ENCODE results near the gene CDH11. TPM values are rescaled to one million over a fixed set of nuclear protein-coding genes. Genes with fewer than 3 reads are reported as not detected.

CDH11 gene
- polyA plus RNA-seq, 4 donors: 150 to 218 (median 208) TPM

DNA sequence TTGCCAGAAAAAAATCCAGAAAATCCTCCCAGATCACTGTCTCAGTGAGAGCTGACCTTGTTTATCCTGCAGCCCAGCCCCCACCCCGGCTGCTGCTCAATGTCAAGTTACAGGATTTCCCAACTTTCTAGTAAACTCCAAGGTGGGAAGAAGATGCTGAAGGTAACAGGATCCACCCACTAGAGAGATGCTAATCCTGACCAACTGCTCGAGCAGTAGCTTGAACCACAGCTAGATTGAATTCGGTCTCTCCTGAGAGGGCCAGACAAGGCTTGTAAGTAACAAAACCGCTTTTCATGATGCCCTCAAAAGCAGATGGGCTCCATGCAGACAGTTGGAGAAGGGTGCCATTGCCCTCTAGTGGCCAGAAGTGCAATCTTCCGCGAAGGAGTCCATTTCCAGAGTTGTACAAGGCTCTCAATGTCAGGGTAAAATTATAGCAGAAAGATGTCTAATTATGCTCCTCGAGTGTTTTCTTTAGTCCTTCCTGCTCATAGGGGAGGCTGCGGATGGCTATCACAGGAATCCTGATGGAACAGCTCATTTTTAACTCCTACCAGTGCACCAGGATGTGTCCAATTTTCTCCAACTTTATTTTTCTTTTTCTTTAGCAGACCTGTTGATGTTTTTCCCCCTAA is 3.9 kb downstream of the CDH11 start:
- DNase-seq (ENCODE audit: low read depth in 4 of 4, low spot score in 2 of 4): peak in 1 of 4 donors; percentile 81

- DNase-seq (ENCODE audit: low read depth in 4 of 4, low spot score in 2 of 4): no peak
These were observed 4.9 kb downstream of the CDH11 start for GRCh38 chr16:65116818-65117430.

DNA sequence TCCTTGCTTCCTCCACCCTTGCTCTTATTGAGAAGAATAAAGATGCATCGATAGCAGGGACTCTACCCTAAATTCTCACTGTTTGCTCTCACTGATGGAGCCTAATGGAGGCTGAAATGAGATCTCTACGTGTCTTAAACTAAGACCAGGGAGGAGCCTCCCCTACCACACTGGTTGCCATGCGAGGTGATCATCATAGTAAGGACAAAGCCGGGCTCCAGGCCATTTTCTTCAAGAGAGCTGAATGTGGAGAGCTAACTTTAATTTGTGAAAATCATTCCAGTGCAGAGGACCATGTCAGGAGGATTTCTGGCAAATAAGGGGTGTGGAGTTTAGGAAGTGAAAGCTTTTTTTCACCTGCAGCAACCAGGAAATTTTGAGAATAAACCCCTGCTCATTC is 5.6 kb downstream of the CDH11 start:
- no peak for DNase-seq (ENCODE audit: low read depth in 4 of 4, low spot score in 2 of 4)

DNA sequence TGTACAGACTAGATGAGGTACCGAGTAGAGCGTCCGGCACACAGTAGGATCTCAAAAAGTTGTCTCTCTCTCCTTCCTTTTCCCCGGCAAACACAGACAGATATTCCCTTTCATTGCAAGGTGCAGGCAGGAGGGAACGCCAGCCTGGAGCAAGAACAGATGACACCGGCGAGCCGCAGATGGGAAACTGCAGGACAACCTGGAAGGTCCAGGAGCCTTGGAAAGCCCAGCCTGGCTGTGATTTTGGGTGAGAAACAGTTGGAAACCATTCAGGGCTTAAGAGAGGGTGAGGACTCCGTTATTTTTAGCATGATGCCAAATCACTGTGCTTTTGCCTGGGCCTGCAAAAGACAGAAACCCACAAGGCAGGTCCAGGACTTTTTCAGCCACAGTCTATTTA is 7.3 kb downstream of the CDH11 start:
- DNase-seq (ENCODE audit: low read depth in 4 of 4, low spot score in 2 of 4): no peak

DNA sequence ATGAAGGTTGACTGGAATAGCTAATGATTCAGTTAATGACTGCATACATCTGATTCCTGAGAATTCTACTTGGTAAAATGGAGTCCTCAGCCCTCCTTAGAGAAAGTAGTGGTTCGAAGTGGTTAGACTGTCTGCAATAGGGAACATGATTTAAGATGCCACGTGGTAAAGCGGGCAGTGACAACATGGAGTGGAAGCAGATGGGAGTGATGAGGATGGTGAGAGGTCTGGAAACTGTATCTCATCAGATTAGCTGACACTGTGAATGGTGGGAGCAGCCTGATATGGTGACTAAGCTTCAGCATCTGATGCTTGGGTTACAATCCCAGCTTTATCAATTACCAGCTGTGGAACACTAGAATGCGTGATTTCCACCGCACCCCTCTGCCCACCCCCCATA is 8.4 kb downstream of the CDH11 start:
- DNase-seq (ENCODE audit: low read depth in 4 of 4, low spot score in 2 of 4): no peak

- no peak for DNase-seq (ENCODE audit: low read depth in 4 of 4, low spot score in 2 of 4)
These were observed 10.6 kb downstream of the CDH11 start for GRCh38 chr16:65111306-65111705.

GRCh38 chr16:65106757-65107156 is 15.1 kb downstream of the CDH11 start:
- no peak for DNase-seq (ENCODE audit: low read depth in 4 of 4, low spot score in 2 of 4)

DNA sequence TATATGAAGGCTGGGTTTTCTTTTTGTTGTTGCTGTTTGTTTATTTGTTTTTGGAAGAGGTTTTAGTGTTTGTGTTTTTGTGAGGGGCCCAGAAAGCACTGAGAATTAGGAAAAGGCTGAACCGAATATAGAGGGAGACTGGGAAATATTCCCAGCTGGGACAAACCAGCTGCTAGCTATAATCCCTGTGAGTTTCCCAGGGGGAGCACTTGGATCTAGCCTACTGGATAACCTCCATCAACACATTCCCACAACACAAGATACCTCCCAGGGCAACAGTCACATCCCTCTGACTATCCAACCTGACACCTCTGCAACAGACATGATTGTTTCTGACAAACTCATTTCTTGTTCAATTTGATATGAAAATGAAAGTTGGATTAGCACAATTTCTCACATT is 16.7 kb downstream of the CDH11 start:
- no peak for DNase-seq (ENCODE audit: low read depth in 4 of 4, low spot score in 2 of 4)

DNA sequence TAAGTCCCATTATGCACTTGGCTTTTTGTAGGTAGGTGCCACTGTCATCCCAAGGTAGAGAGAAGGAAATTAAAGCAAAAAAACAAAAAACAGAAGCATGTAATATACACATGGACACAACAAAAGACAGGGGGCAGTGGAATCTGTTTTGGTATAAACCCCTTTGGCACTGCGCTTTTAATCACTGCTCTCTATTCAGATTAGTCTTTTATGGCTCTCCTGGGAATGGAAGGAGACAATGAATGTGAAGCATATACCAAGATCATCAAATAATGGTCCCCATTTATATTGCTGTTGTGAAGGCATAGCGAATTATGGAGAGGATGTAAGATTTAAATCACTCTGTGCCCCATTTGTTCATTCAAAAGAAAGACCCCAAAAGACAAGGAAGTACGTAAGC is 17.4 kb downstream of the CDH11 start:
- DNase-seq (ENCODE audit: low read depth in 4 of 4, low spot score in 2 of 4): no peak

DNA sequence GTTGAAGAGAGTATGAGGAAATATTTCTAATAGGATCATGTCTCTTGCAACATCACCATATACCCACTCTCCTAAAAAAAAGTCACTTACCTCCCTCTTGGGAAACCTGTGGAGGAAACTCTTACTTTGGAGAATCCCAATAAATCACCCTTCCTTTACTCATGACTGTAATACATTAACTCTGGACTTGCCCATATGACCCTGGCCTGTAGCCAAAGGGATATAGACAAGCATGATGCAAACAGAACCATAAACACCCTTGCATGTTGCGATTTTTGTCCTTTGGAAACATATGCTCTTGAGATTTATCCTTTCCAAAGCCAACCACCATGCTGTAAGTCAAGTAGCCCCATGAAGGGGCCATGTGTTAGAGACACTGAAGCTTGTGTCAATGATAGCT is 19.5 kb downstream of the CDH11 start:
- DNase-seq (ENCODE audit: low read depth in 4 of 4, low spot score in 2 of 4): no peak

DNA sequence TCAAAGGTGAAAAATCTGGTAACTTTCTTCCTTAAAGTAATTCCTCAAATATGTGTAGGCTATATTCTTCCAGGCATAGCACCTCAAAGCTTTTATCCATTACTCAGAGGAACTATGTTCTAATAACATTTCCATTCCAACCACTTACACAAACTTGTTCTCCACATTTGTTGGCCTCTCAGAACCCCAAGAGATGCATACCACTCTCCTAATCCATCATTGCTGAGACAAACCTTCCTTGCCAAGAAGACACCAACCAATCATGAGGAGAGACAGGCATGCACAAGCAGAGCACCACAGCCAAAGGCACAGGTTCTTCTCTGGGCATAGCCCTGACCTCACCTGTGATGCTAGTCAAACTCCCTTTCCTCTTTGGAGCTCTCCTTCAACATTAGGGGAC is 20.9 kb downstream of the CDH11 start:
- no peak for DNase-seq (ENCODE audit: low read depth in 4 of 4, low spot score in 2 of 4)

- DNase-seq (ENCODE audit: low read depth in 4 of 4, low spot score in 2 of 4): no peak
These were observed 22.3 kb downstream of the CDH11 start for GRCh38 chr16:65099607-65100006.

- DNase-seq (ENCODE audit: low read depth in 4 of 4, low spot score in 2 of 4): no peak
These were observed 22.9 kb downstream of the CDH11 start for GRCh38 chr16:65098916-65099315.

GRCh38 chr16:65097296-65097695 is 24.6 kb downstream of the CDH11 start:
- no peak for DNase-seq (ENCODE audit: low read depth in 4 of 4, low spot score in 2 of 4)

- no peak for DNase-seq (ENCODE audit: low read depth in 4 of 4, low spot score in 2 of 4)
These were observed 26.0 kb downstream of the CDH11 start for GRCh38 chr16:65095906-65096305.

DNA sequence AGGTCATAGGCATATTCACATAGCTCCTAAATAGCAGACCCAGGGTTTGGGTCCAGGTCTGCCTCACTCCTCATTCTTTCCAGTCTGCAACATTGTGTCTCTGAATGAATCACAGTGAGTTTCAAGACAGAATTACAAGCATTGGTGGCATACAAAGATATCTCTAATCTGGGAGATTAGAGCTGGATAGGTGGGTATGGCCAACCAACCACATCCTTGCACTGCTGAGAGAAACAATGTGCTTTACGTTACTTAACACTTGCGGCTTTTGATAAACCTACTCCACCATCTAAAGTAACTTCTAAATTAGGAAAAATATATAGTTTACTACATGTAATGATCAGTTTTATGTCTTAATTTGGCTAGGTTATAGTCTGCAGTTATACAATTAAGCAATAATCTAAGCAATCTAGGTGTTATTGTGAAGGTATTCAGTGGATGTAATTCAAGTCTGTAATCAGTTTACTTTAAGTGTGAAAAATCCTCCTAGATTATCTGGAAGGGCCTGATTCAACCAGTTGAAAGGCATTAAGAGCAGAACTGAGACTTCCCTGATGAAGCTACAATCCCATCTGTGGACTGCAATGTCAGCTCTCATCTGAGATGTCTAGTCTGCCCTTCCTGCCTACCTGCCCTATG is 26.7 kb downstream of the CDH11 start:
- no peak for DNase-seq (ENCODE audit: low read depth in 4 of 4, low spot score in 2 of 4)

DNA sequence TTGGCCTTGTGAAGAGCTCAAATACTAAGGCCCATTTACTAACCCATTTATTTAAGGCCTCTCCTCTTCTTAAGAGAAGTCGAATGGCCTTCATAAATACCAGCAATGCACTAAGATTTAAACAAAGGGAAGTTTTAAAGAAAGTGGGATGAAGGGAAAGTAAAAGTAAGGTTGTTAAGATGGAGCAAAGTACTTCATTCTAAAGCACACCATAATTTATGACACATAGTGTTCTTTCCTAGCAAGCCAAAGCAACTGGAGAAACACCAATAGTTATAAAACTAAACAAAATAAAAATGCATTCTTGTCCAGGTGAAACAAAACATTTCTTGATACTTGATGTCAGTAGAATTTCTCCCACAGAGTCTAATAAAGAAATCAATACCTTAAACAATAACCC is 27.9 kb downstream of the CDH11 start:
- no peak for DNase-seq (ENCODE audit: low read depth in 4 of 4, low spot score in 2 of 4)

GRCh38 chr16:65083164-65083857 is 38.6 kb downstream of the CDH11 start:
- no peak for DNase-seq (ENCODE audit: low read depth in 4 of 4, low spot score in 2 of 4)

DNA sequence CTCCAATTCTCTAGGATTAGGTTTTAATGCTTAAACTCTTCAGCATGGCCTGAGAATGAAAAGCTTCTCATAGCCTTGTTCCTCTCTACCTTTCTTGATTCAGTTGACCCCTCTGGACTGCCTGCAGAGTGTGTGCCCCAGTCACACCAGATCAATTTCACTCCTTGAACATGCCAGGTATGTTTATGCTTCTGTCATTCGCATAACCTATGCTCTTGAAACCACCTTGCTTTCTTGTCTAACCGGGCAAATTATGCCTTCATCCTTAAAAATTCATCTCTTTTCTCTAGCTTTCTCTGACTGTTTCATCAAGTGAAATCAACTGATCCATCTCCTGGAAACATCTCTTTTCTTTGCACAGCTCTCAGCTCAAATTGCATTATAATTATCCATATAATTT is 42.3 kb downstream of the CDH11 start:
- no peak for DNase-seq (ENCODE audit: low read depth in 4 of 4, low spot score in 2 of 4)

DNA sequence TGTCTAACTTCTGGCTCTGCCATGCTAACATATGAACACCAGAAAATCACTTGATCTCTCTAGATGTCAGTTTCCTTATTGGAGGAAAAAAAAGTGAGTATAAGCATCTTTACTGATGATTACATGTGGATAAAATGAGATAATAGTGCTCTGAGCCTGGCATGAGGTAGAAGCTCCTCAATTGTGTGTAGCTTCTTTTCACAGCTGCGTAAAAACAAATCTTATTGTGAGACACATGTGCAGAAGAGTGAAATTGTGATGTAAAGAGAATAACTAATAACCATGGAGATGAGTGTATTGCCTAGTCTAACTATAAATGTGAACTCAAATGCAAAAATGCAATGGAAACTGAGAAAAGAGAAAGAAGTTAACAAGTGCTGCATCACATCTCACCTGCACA is 44.7 kb downstream of the CDH11 start:
- no peak for DNase-seq (ENCODE audit: low read depth in 4 of 4, low spot score in 2 of 4)

DNA sequence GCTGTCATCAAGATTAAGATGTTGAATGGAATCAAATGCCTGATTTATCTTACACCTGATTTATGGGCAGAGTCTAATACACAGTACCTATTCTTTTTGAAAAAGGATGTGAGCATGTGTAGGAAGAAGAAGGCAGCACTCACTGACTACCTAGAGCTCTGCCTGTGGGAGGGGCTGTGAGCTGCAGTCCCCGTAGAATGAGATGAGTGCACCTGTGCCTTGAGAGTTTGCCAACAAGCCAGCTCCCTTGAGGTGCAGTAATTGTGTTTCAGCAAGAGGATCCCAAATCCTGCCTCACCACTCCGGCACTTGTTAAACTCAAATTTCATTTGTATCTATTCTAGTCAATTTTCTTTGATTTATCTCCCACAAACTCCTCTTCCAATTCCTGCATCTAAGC is 46.0 kb downstream of the CDH11 start:
- no peak for DNase-seq (ENCODE audit: low read depth in 4 of 4, low spot score in 2 of 4)

Measured in left renal cortex interstitium (tissue), 4 donors.